K562 (cell line): ENCODE data around the gene ITGA2B. TPM values are rescaled to one million over a fixed set of nuclear protein-coding genes. Genes with fewer than 3 reads are reported as not detected.

Source experiments
- BCOR ChIP-seq: fragments of 450-650 bp; IDR thresholded peaks from 2 replicates; pipeline ENCODE4 v1.6.1; 2016
- CBFA2T3 ChIP-seq: fragments of 450-650 bp; IDR thresholded peaks from 2 replicates; pipeline ENCODE4 v1.6.1; 2017
- DDX20 ChIP-seq: fragments of 450-650 bp; IDR thresholded peaks from 2 replicates; pipeline ENCODE4 v1.6.1; 2016; ENCODE audit warnings: missing genetic modification characterization, low read depth, mild to moderate bottlenecking, missing compliant biosample characterization, moderate library complexity
- E2F3 ChIP-seq: fragments of 250-450 bp; sonication (Bioruptor Pico); IDR thresholded peaks from 2 replicates; pipeline ENCODE4 v1.4.0; 2020; ENCODE audit warnings: mild to moderate bottlenecking
- FOXP4 ChIP-seq: sonication (generic); formaldehyde crosslinking; IDR thresholded peaks from 2 replicates; pipeline ENCODE4 v1.8.0; 2022; ENCODE audit warnings: mild to moderate bottlenecking, missing genetic modification reagents, borderline replicate concordance
- HDAC2 ChIP-seq: fragments of 450-650 bp; IDR thresholded peaks from 2 replicates; pipeline ENCODE4 v1.6.1; 2016; ENCODE audit warnings: mild to moderate bottlenecking
- HIVEP1 ChIP-seq: fragments of 250-450 bp; sonication (Bioruptor Pico); IDR thresholded peaks from 2 replicates; pipeline ENCODE4 v1.4.0; 2020; ENCODE audit warnings: mild to moderate bottlenecking
- HSF4 ChIP-seq: fragments of 250-450 bp; sonication (Bioruptor Pico); IDR thresholded peaks from 2 replicates; pipeline ENCODE4 v2.1.2; 2022; ENCODE audit warnings: mild to moderate bottlenecking, moderate library complexity, borderline replicate concordance
- PRDM10 ChIP-seq: fragments of 450-650 bp; IDR thresholded peaks from 2 replicates; pipeline ENCODE4 v1.6.1; 2018; ENCODE audit not compliant: partially characterized antibody
- PURB ChIP-seq: sonication (generic); formaldehyde crosslinking; IDR thresholded peaks from 2 replicates; pipeline ENCODE4 v1.9.0; 2021; ENCODE audit warnings: low read depth, mild to moderate bottlenecking, missing genetic modification reagents
- RBM14 ChIP-seq: fragments of 200-400 bp; formaldehyde crosslinking; IDR thresholded peaks from 2 replicates; pipeline ENCODE4 v1.6.1; 2018; ENCODE audit warnings: low read depth, mild to moderate bottlenecking, low read length, moderate library complexity, borderline replicate concordance; ENCODE audit not compliant: insufficient read depth
- RHOXF2B ChIP-seq: fragments of 250-450 bp; sonication (Bioruptor Pico); conservative IDR thresholded peaks from 2 replicates; pipeline ENCODE4 v1.5.1; 2021
- SPI1 ChIP-seq: IDR thresholded peaks from 2 replicates; pipeline ENCODE4 v1.6.1; 2011; ENCODE audit warnings: low read depth, low read length, control low read depth, borderline replicate concordance
- ZBTB1 ChIP-seq: sonication (generic); formaldehyde crosslinking; IDR thresholded peaks from 2 replicates; pipeline ENCODE4 v1.8.1; 2023; ENCODE audit warnings: missing genetic modification reagents, low read depth, mild to moderate bottlenecking, borderline replicate concordance
- ZBTB12 ChIP-seq: fragments of 250-450 bp; sonication (Bioruptor Pico); IDR thresholded peaks from 2 replicates; pipeline ENCODE4 v1.4.0; 2020
- ZFP30 ChIP-seq: fragments of 250-450 bp; sonication (Bioruptor Pico); IDR thresholded peaks from 2 replicates; pipeline ENCODE4 v1.8.0; 2022; ENCODE audit warnings: moderate library complexity, mild to moderate bottlenecking, inconsistent platforms, borderline replicate concordance
- ZKSCAN1 ChIP-seq: fragments of 150-350 bp; IDR thresholded peaks from 2 replicates; pipeline ENCODE4 v1.6.1; 2016; ENCODE audit warnings: low read depth, low read length
- ZNF384 ChIP-seq: IDR thresholded peaks from 2 replicates; pipeline ENCODE4 v1.6.1; 2012; ENCODE audit warnings: low read depth, low read length, improper control_type of control experiment
- ZNF644 ChIP-seq: fragments of 200-800 bp; sonication (Bioruptor generic); IDR thresholded peaks from 2 replicates; pipeline ENCODE4 v1.6.1; 2016; ENCODE audit warnings: low read depth, missing genetic modification characterization, missing compliant biosample characterization
- ZNF699 ChIP-seq: fragments of 250-450 bp; sonication (Bioruptor Pico); IDR thresholded peaks from 2 replicates; pipeline ENCODE4 v1.8.0; 2021; ENCODE audit warnings: mild to moderate bottlenecking, moderate library complexity; ENCODE audit not compliant: insufficient replicate concordance
- polyA plus RNA-seq, 8 experiments: library from polyadenylated mRNA; depleted of rRNA in 4 of 8; stranded (reverse) in 5 of 8; unstranded in 3 of 8; fragments of >200 nt; fragmentation: Nextera tagmentation in 2 of 8; fragmentation: Illumina TruSeq in 1 of 8; extraction: Ambion mirVana in 2 of 8; extraction: Trizol in 1 of 8; gene quantifications; 2 replicates each; pipeline versions ENCODE4 v1.2.1 to v1.2.3, GENCODE V29; 2011 to 2014; ENCODE audit warnings: inconsistent platforms in 1 of 8, missing spikeins in 1 of 8
- total RNA-seq, 7 experiments: library from RNA; depleted of rRNA in 6 of 7; stranded (reverse); fragments of >200 nt in 6 of 7; fragmentation: Illumina TruSeq in 2 of 7; extraction: Trizol in 2 of 7; gene quantifications; 2 replicates each; pipeline versions ENCODE4 v1.2.1 to v1.2.3, GENCODE V29; 2011 to 2021; ENCODE audit warnings: low replicate concordance in 1 of 7

ITGA2B gene
- total and polyA plus RNA-seq, 9 of the 15 experiments (the other 6 are each of a cell fraction or from before 2014, with no cell fraction given), result 1.1 to 26.4 (median 5.6) TPM

- TF ChIP-seq DDX20 (no peak), PURB (CRISPR knock-in tag) (no peak), BCOR (peak; percentile 56; the same call in 1 of the 2 replicates), HIVEP1 (CRISPR knock-in tag) (no peak), ZKSCAN1 (no peak), HSF4 (no peak), ZFP30 (CRISPR knock-in tag) (no peak), RHOXF2B (CRISPR knock-in tag) (no peak), ZNF384 (no peak), PRDM10 (peak; percentile 77), RBM14 (no peak), FOXP4 (CRISPR knock-in tag) (no peak), ZBTB1 (CRISPR knock-in tag) (no peak), ZNF699 (CRISPR knock-in tag) (no peak), E2F3 (CRISPR knock-in tag) (no peak), CBFA2T3 (0 out of 2 replicates have a peak, but pooled peaks have one; percentile 10), ZNF644 (tag) (no peak), HDAC2 (no peak), ZBTB12 (no peak), SPI1 (no peak)
These were observed 22.0 kb downstream of the ITGA2B start (continued) for GRCh38 chr17:44367231-44367979.
